ENCODE measurements around the gene TMEM161A.

The TMEM161A gene

GRCh38 chr19:19098703-19099632, 39.3 kb downstream of the TMEM161A start:
- Histone ChIP-seq H3K9me3 (ENCODE audit: control insufficient read depth, insufficient read depth, low read depth, low read length) (no peaks in the 10 kb centered on the region), H3K27ac (ENCODE audit: extremely low read depth, low read depth, low read length) (no peak overlapping the region), H3K36me3 (ENCODE audit: control insufficient read depth in 2 of 2, insufficient read depth in 1 of 2, low read length in 2 of 2) (peaks cover 0 to 4% of the 10 kb centered on the region in 2 experiments; a peak in 1 of 3 replicates), H3K4me1 (ENCODE audit: control insufficient read depth, insufficient read depth, low read length) (no peaks in the 10 kb centered on the region), H3K4me3 (ENCODE audit: low read depth, low read length) (no peak overlapping the region)
- TF ChIP-seq TSHZ1 (tag by site-specific recombination; IDR thresholded peaks at IDR 0.05; ENCODE audit: borderline replicate concordance) = no peak
- peak; percentile 34; the same call in 1 of the 2 replicates for TF ChIP-seq PRDM10 (tag by site-specific recombination; IDR thresholded peaks at IDR 0.05)
- no peak for TF ChIP-seq ZNF707 (tag by site-specific recombination; IDR thresholded peaks at IDR 0.05)
- TF ChIP-seq ZBTB44 (tag by site-specific recombination; IDR thresholded peaks at IDR 0.05) = no peak
- no peak for TF ChIP-seq SCRT2 (tag by site-specific recombination; IDR thresholded peaks at IDR 0.05)
- POLR2A ChIA-PET = interaction anchor here (0.6 kb wide), 1 partner anchor 85 kb away, joined by 3 read pairs; no protein-coding TSS in a partner anchor
- CTCF ChIA-PET = no interaction called here

- peaks cover 0 to 4% of the 10 kb centered on the region in 2 experiments; a peak in 1 of 3 replicates for H3K36me3 ChIP-seq (ENCODE audit: control insufficient read depth in 2 of 2, insufficient read depth in 1 of 2, low read length in 2 of 2)
- H3K4me3 ChIP-seq (ENCODE audit: low read depth, low read length) = no peak overlapping the region
- ChIA-PET POLR2A (no interaction called here), CTCF (interaction anchor here (1.0 to 1.2 kb wide), 2 partner anchors 10 to 42 kb away, joined by 3 to 4 read pairs; no protein-coding TSS in a partner anchor)
- H3K4me1 ChIP-seq (ENCODE audit: control insufficient read depth, insufficient read depth, low read length) = no peaks in the 10 kb centered on the region
- no peaks in the 10 kb centered on the region for H3K9me3 ChIP-seq (ENCODE audit: control insufficient read depth, insufficient read depth, low read depth, low read length)
- no peak overlapping the region for H3K27ac ChIP-seq (ENCODE audit: extremely low read depth, low read depth, low read length)
- no peak for TF ChIP-seq ZNF776 (tag by site-specific recombination; IDR thresholded peaks at IDR 0.05; ENCODE audit: borderline replicate concordance)
- no peak for TF ChIP-seq ZBTB7A (tag by site-specific recombination; IDR thresholded peaks at IDR 0.05; ENCODE audit: low read depth)
- TF ChIP-seq ZNF518A (tag by site-specific recombination; conservative IDR thresholded peaks at IDR 0.05; ENCODE audit: low read depth) = no peak
- no peak for TF ChIP-seq ZNF560 (tag by site-specific recombination; IDR thresholded peaks at IDR 0.05; ENCODE audit: borderline replicate concordance)
- TF ChIP-seq ZNF571 (tag by site-specific recombination; IDR thresholded peaks at IDR 0.05) = no peak
These were observed 40.1 kb downstream of the TMEM161A start for GRCh38 chr19:19098084-19098702.

Data from HEK293 (cell line).